ENCODE results near the gene KCNAB3.

KCNAB3 gene

GRCh38 chr17:7873051-7873450 lies 56.6 kb downstream of the KCNAB3 start:
- no peak for DNase-seq
